Osteocyte (in vitro differentiated cells): ENCODE measurements around the gene GIMAP5. TPM values are rescaled to one million over a fixed set of nuclear protein-coding genes. Genes with fewer than 3 reads are reported as not detected.

Experiments
- DNase-seq: peaks from one replicate; pipeline ENCODE4 v3.0.0; 2021; ENCODE audit warnings: mixed read lengths; ENCODE audit not compliant: unreplicated experiment; ENCODE audit errors: extremely low spot score
- H3K27ac Mint-ChIP-seq: one replicate; pipeline ENCODE4 v1.8.0; 2021; ENCODE audit warnings: mild to moderate bottlenecking, mixed read lengths; ENCODE audit not compliant: unreplicated experiment
- H3K27me3 Mint-ChIP-seq: one replicate; pipeline ENCODE4 v1.8.0; 2021; ENCODE audit warnings: mixed read lengths; ENCODE audit not compliant: unreplicated experiment
- H3K36me3 Mint-ChIP-seq: one replicate; pipeline ENCODE4 v1.8.0; 2021; ENCODE audit warnings: mixed read lengths; ENCODE audit not compliant: unreplicated experiment
- H3K4me1 Mint-ChIP-seq: one replicate; pipeline ENCODE4 v1.8.0; 2021; ENCODE audit warnings: mixed read lengths; ENCODE audit not compliant: unreplicated experiment
- H3K4me3 Mint-ChIP-seq: one replicate; pipeline ENCODE4 v1.8.0; 2021; ENCODE audit warnings: mild to moderate bottlenecking, moderate library complexity, mixed read lengths; ENCODE audit not compliant: unreplicated experiment
- H3K9me3 Mint-ChIP-seq: one replicate; pipeline ENCODE4 v1.8.0; 2021; ENCODE audit warnings: mixed read lengths; ENCODE audit not compliant: unreplicated experiment
- CTCF ChIP-seq: fragments of 200-600 bp; sonication (generic); IDR thresholded peaks from 2 replicates; pipeline ENCODE4 v1.5.0; 2021; ENCODE audit warnings: antibody characterized with exemption, mild to moderate bottlenecking, moderate library complexity
- total RNA-seq: library from RNA; stranded (reverse); gene quantifications from 2 replicates; pipeline ENCODE4 v1.2.1, GENCODE V29; 2021

GIMAP5 gene
- total RNA-seq, 1 donor from 2014 or later, result not detected

- Mint-ChIP-seq H3K9me3 (peaks cover 4% of the 10 kb centered on the region), H3K27me3 (peaks cover 11% of the 10 kb centered on the region), H3K27ac (no peak overlapping the region), H3K4me3 (no peak overlapping the region), H3K36me3 (no peaks in the 10 kb centered on the region), H3K4me1 (no peaks in the 10 kb centered on the region)
- no peak for DNase-seq
- TF ChIP-seq CTCF, result peak; percentile 90
Measured at GRCh38 chr7:150778738-150779301, 41.6 kb downstream of the GIMAP5 start.

GRCh38 chr7:150780292-150780691, 43.1 kb downstream of the GIMAP5 start:
- no peaks in the 10 kb centered on the region for H3K4me1 Mint-ChIP-seq

GRCh38 chr7:150781103-150781502, 43.9 kb downstream of the GIMAP5 start:
- Mint-ChIP-seq H3K36me3 (no peaks in the 10 kb centered on the region), H3K27ac (no peak overlapping the region), H3K4me3 (no peak overlapping the region), H3K9me3 (no peaks in the 10 kb centered on the region), H3K27me3 (peaks cover 14% of the 10 kb centered on the region), H3K4me1 (no peaks in the 10 kb centered on the region)
- TF ChIP-seq CTCF, result no peak
- DNase-seq, result no peak

More at GRCh38 chr7:150780292-150780691, 43.1 kb downstream of the GIMAP5 start:
- no peak overlapping the region for H3K27ac Mint-ChIP-seq
- H3K36me3 Mint-ChIP-seq, result no peaks in the 10 kb centered on the region
- H3K27me3 Mint-ChIP-seq, result peaks cover 14% of the 10 kb centered on the region
- no peaks in the 10 kb centered on the region for H3K9me3 Mint-ChIP-seq
- H3K4me3 Mint-ChIP-seq, result no peak overlapping the region
- DNase-seq, result no peak
- no peak for TF ChIP-seq CTCF

- Mint-ChIP-seq H3K27ac (no peak overlapping the region), H3K27me3 (peaks cover 14% of the 10 kb centered on the region), H3K4me3 (no peak overlapping the region), H3K36me3 (no peaks in the 10 kb centered on the region), H3K4me1 (no peaks in the 10 kb centered on the region), H3K9me3 (no peaks in the 10 kb centered on the region)
- no peak for TF ChIP-seq CTCF
- DNase-seq, result no peak
Measured at GRCh38 chr7:150781961-150782360, 44.7 kb downstream of the GIMAP5 start.

- Mint-ChIP-seq H3K36me3 (no peaks in the 10 kb centered on the region), H3K27ac (no peak overlapping the region), H3K27me3 (peaks cover 12% of the 10 kb centered on the region), H3K4me3 (no peak overlapping the region), H3K9me3 (no peaks in the 10 kb centered on the region), H3K4me1 (no peaks in the 10 kb centered on the region)
- no peak for TF ChIP-seq CTCF
- no peak for DNase-seq
Measured at GRCh38 chr7:150784120-150784736, 47.0 kb downstream of the GIMAP5 start.
